SK-N-SH (cell line): Measurements from ENCODE around the gene GALNT16. TPM values are rescaled to one million over a fixed set of nuclear protein-coding genes. Genes with fewer than 3 reads are reported as not detected.

Experiments used
- CTCF ChIA-PET: fragments of 300-600, 350-600 bp; formaldehyde crosslinking; extraction: SDS; loops from one replicate; lab custom pipeline; 2021; lab: Yijun Ruan, JAX
- POLR2A ChIA-PET: fragments of 350-600 bp; sonication (Branson Sonifier 250); formaldehyde crosslinking; extraction: SDS; loops from one replicate; lab custom pipeline; 2020; ENCODE audit warnings: antibody characterized with exemption, inconsistent platforms; lab: Yijun Ruan, JAX
- DNase-seq: peaks from one replicate; pipeline ENCODE4 v3.0.0; 2012
- H2AFZ ChIP-seq: fragments of 200-600 bp; sonication (generic); 2 replicates; pipeline ENCODE4 v1.8.1; 2016; ENCODE audit warnings: antibody characterized with exemption, mild to moderate bottlenecking, low read depth
- H3F3A ChIP-seq: fragments of 200-600 bp; sonication (generic); replicated peaks from 2 replicates; pipeline ENCODE3; 2016; ENCODE audit warnings: antibody characterized with exemption, mild to moderate bottlenecking; ENCODE audit not compliant: insufficient read depth
- H3K27ac ChIP-seq, 2 experiments: fragments of 200-500 bp in 1 of 2; fragments of 200-600 bp in 1 of 2; sonication (Bioruptor generic) in 1 of 2; sonication (generic), shearing (Covaris generic) in 1 of 2; 2 replicates each; pipeline versions ENCODE4 v1.5.1 to v1.6.1; 2014 to 2016; ENCODE audit warnings: low read depth in 2 of 2, inconsistent platforms in 1 of 2, low read length in 1 of 2, mild to moderate bottlenecking in 1 of 2, mixed read lengths in 1 of 2
- H3K27me3 ChIP-seq: fragments of 200-600 bp; sonication (generic), shearing (Covaris generic); 2 replicates; pipeline ENCODE4 v1.6.1; 2016; ENCODE audit warnings: mixed run types; ENCODE audit not compliant: insufficient read depth
- H3K36me3 ChIP-seq, 2 experiments: fragments of 200-500 bp in 1 of 2; fragments of 200-600 bp in 1 of 2; sonication (Bioruptor generic) in 1 of 2; sonication (generic) in 1 of 2; replicated peaks in 1 of 2; 2 replicates each; pipeline versions ENCODE3 to v1.5.1; 2014 to 2016; ENCODE audit warnings: low read length in 1 of 2, mild to moderate bottlenecking in 1 of 2; ENCODE audit not compliant: insufficient read depth in 2 of 2, control insufficient read depth in 1 of 2
- H3K4me1 ChIP-seq, 2 experiments: fragments of 200-500 bp in 1 of 2; fragments of 200-600 bp in 1 of 2; sonication (Bioruptor generic) in 1 of 2; sonication (generic), shearing (Covaris generic) in 1 of 2; 2 replicates each; pipeline versions ENCODE4 v1.5.1 to v1.6.1; 2014 to 2016; ENCODE audit warnings: low read depth in 1 of 2, low read length in 1 of 2, mixed run types in 1 of 2; ENCODE audit not compliant: insufficient read depth in 2 of 2, control insufficient read depth in 1 of 2
- H3K4me2 ChIP-seq: fragments of 200-600 bp; sonication (generic), shearing (Covaris generic); 2 replicates; pipeline ENCODE4 v1.6.1; 2017; ENCODE audit warnings: mixed run types
- H3K4me3 ChIP-seq, 2 experiments: fragments of 200-500 bp in 1 of 2; fragments of 200-600 bp in 1 of 2; sonication (Bioruptor generic) in 1 of 2; sonication (generic), shearing (Covaris generic) in 1 of 2; 2 replicates each; pipeline versions ENCODE4 v1.5.1 to v1.8.1; 2014 to 2016; ENCODE audit warnings: low read depth in 2 of 2, inconsistent platforms in 1 of 2, low read length in 1 of 2, mild to moderate bottlenecking in 1 of 2, mixed read lengths in 1 of 2, moderate library complexity in 1 of 2
- H3K79me2 ChIP-seq: fragments of 200-600 bp; sonication (generic); 2 replicates; pipeline ENCODE4 v1.8.1; 2017; ENCODE audit warnings: mild to moderate bottlenecking; ENCODE audit not compliant: insufficient read depth
- H3K9ac ChIP-seq: fragments of 200-600 bp; sonication (generic); 2 replicates; pipeline ENCODE4 v1.6.1; 2017; ENCODE audit warnings: mixed run types
- H3K9me2 ChIP-seq: fragments of 200-600 bp; sonication (generic); 2 replicates; pipeline ENCODE4 v1.6.1; 2017; ENCODE audit warnings: mixed run types
- H3K9me3 ChIP-seq: fragments of 200-600 bp; sonication (generic); 2 replicates; pipeline ENCODE4 v1.6.1; 2017; ENCODE audit warnings: mixed run types, mild to moderate bottlenecking, moderate library complexity
- H4K20me1 ChIP-seq: fragments of 200-600 bp; sonication (generic); 2 replicates; pipeline ENCODE4 v1.6.1; 2017; ENCODE audit warnings: mild to moderate bottlenecking, mixed run types; ENCODE audit not compliant: insufficient read depth
- CHD2 ChIP-seq: fragments of 150-350 bp; IDR thresholded peaks from 2 replicates; pipeline ENCODE4 v1.6.1; 2018; ENCODE audit warnings: low read length; ENCODE audit not compliant: partially characterized antibody
- ELF1 ChIP-seq: IDR thresholded peaks from 2 replicates; pipeline ENCODE4 v1.4.0; 2012
- EP300 ChIP-seq, 2 experiments: IDR thresholded peaks; 2 replicates each; pipeline versions ENCODE4 v1.4.0 to v1.6.1; 2012; ENCODE audit warnings: borderline replicate concordance in 1 of 2, low read depth in 1 of 2, low read length in 1 of 2
- EZH2phosphoT487 ChIP-seq: fragments of 200-600 bp; sonication (generic); IDR thresholded peaks from 2 replicates; pipeline ENCODE4 v1.6.1; 2017; ENCODE audit warnings: low read depth, mixed run types, mild to moderate bottlenecking, antibody characterized with exemption, moderate library complexity, borderline replicate concordance
- FOXJ3 ChIP-seq: sonication (generic); formaldehyde crosslinking; IDR thresholded peaks from 2 replicates; pipeline ENCODE4 v1.5.1; 2020; ENCODE audit warnings: mild to moderate bottlenecking, missing genetic modification reagents
- GABPA ChIP-seq: IDR thresholded peaks from 2 replicates; pipeline ENCODE4 v1.4.0; 2012; ENCODE audit warnings: low read depth, mild to moderate bottlenecking
- GATA2 ChIP-seq: sonication (generic); formaldehyde crosslinking; IDR thresholded peaks from 2 replicates; pipeline ENCODE4 v1.5.0; 2020; ENCODE audit warnings: mild to moderate bottlenecking, missing genetic modification reagents
- JUND ChIP-seq: IDR thresholded peaks from 2 replicates; pipeline ENCODE4 v1.4.0; 2012
- MXI1 ChIP-seq: IDR thresholded peaks from 2 replicates; pipeline ENCODE4 v1.6.1; 2012; ENCODE audit warnings: mild to moderate bottlenecking, low read depth, low read length, improper control_type of control experiment
- NFIC ChIP-seq: IDR thresholded peaks from 2 replicates; pipeline ENCODE4 v1.4.0; 2012; ENCODE audit warnings: borderline replicate concordance
- POLR2AphosphoS5 ChIP-seq: IDR thresholded peaks from 2 replicates; pipeline ENCODE4 v1.6.1; 2012; ENCODE audit warnings: low read depth, low read length
- RCOR1 ChIP-seq: fragments of 150-350 bp; IDR thresholded peaks from 2 replicates; pipeline ENCODE4 v1.6.1; 2017; ENCODE audit warnings: antibody characterized with exemption, low read length
- RXRA ChIP-seq: IDR thresholded peaks from 2 replicates; pipeline ENCODE4 v1.4.0; 2012; ENCODE audit warnings: low read depth, mild to moderate bottlenecking, borderline replicate concordance
- SMC3 ChIP-seq: IDR thresholded peaks from 2 replicates; pipeline ENCODE4 v1.6.1; 2012; ENCODE audit warnings: low read depth, low read length, improper control_type of control experiment
- WGBS: methylation state at CpG from one replicate; pipeline ENCODE4 v1.1.6; 2017; ENCODE audit warnings: low lambda C conversion rate; 5-methylcytosine and 5-hydroxymethylcytosine counted together
- polyA plus RNA-seq, 3 experiments: library from polyadenylated mRNA; depleted of rRNA; stranded (reverse); fragments of >200 nt; gene quantifications; 2 replicates each; pipeline ENCODE4 v1.2.3, GENCODE V29; 2012
- TF ChIP-seq, protein P1 (sequence below): IDR thresholded peaks from 2 replicates; pipeline ENCODE4 v1.4.0; 2012; ENCODE audit warnings: low read depth
- TF ChIP-seq, protein P2 (sequence below): IDR thresholded peaks from 2 replicates; pipeline ENCODE4 v1.6.1; 2012; ENCODE audit warnings: mild to moderate bottlenecking, low read depth, low read length, moderate library complexity
- TF ChIP-seq, protein P3 (sequence below): IDR thresholded peaks from 2 replicates; pipeline ENCODE4; 2012
- TF ChIP-seq, protein P4 (sequence below): IDR thresholded peaks from 2 replicates; pipeline ENCODE4 v1.4.0; 2012; ENCODE audit warnings: low read depth, borderline replicate concordance

The GALNT16 gene
- polyA plus RNA-seq, 1 of the 3 experiments (the other 2 are of a cell fraction): 17.0 TPM

DNA sequence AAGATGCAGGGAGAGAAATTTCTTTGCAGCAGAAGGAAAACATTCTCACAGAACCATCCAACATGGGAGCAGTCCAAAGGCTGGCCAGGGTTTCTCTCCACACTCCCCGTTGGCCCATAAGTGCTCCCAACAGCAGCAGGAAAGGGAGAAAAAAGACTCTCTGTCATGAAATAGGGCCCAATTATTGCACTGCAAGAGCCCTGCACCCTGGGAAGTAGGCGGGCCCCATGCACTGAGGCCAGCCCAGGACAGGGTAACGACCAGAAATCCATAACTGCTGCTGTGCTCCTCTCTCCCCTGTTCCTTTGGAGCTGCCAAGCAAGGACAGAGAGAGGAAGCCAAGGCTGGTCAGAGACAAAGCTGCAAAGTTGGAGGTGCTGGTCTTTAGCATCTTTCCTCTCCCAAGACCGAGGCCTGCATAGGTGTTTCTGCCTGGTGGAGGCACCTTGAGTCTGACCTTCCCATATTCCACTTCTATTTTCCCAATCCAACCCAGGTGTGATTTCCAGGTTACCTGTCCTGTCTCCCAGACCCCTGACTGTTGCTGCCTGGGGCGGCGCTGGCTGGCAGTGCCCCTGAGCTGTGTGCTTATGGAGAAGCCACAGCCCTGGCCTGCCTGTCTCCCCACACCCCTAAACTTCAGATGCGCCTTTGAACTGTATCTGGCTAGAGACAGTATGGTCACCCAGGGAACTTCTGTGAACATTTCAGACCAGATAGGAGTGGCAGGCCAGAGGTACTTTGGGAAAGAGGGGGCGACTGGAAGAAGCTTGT lies 6.8 kb downstream of the GALNT16 start:
- Histone ChIP-seq H3F3A (peaks cover 24% of the 10 kb centered on the region), H3K36me3 (no peaks in the 10 kb centered on the region), H4K20me1 (0 out of 2 replicates have a peak, but pooled peaks cover 4% of the 10 kb centered on the region), H3K27me3 (no peaks in the 10 kb centered on the region), H3K27ac (no peak overlapping the region), H3K9me3 (no peaks in the 10 kb centered on the region), H3K9ac (no peak overlapping the region), H2AFZ (no peak overlapping the region), H3K9me2 (no peaks in the 10 kb centered on the region), H3K4me2 (no peak overlapping the region), H3K4me1 (peaks cover 13 to 14% of the 10 kb centered on the region in 2 experiments; a peak in 2 of 4 replicates), H3K4me3 (no peak overlapping the region), H3K79me2 (no peaks in the 10 kb centered on the region)
- DNase-seq: no peak
- TF ChIP-seq SMC3 (no peak), RXRA (no peak), GATA2 (no peak), EZH2phosphoT487 (no peak), NFIC (no peak)
- TF ChIP-seq, protein P1, sequence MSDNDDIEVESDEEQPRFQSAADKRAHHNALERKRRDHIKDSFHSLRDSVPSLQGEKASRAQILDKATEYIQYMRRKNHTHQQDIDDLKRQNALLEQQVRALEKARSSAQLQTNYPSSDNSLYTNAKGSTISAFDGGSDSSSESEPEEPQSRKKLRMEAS: no peak
- 91% methylated on average over 8 of the region's 8 CpGs for WGBS
- ChIA-PET CTCF (interaction anchor here (1.0 kb wide), 1 partner anchor 341 kb away, joined by 3 read pairs; no protein-coding TSS in a partner anchor), POLR2A (interaction anchor here (0.6 kb wide), 1 partner anchor 136 kb away, joined by 3 read pairs; no protein-coding TSS in a partner anchor)

DNA sequence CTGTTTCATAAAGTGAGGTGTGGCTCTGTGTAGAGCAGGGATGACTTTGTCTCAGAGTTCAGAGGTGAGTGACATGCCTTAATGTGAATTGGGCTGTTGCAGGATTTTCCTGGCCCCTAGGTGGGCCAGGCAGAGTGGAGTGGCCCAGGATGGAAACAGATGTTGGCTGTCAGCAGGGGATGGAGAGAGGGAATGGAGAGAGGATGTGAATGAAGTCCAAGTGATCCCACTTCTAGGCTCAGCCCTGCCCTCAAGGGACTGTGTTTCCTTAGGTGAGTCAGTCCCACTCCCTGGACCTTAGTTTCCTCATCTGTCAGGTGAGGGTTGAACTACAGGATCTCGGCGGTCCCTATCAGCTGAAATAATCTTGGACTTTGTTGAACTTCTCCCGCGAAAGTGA lies 7.5 kb downstream of the GALNT16 start:
- POLR2A ChIA-PET: no interaction called here
- Histone ChIP-seq H3K9ac (no peak overlapping the region), H3K4me3 (no peak overlapping the region), H3K4me2 (no peak overlapping the region), H3K27ac (no peak overlapping the region), H2AFZ (no peak overlapping the region), H3K9me2 (no peaks in the 10 kb centered on the region), H3K4me1 (peaks cover 11 to 13% of the 10 kb centered on the region in 2 experiments; a peak in 2 of 4 replicates), H3K9me3 (no peaks in the 10 kb centered on the region), H3K27me3 (no peaks in the 10 kb centered on the region), H3F3A (peaks cover 21% of the 10 kb centered on the region), H3K36me3 (no peaks in the 10 kb centered on the region), H4K20me1 (0 out of 2 replicates have a peak, but pooled peaks cover 4% of the 10 kb centered on the region), H3K79me2 (no peaks in the 10 kb centered on the region)
- 96% methylated on average over 4 of the region's 4 CpGs for WGBS
- CTCF ChIA-PET: interaction anchor here (1.0 to 1.1 kb wide), 2 partner anchors 192 to 340 kb away, joined by 3 read pairs; no protein-coding TSS in a partner anchor
- TF ChIP-seq JUND (no peak), EP300 (IDR thresholded peaks at IDR 0.05; ENCODE audit: borderline replicate concordance in 1 of 2, low read depth in 1 of 2, low read length in 1 of 2) (no peak), SMC3 (no peak), FOXJ3 (CRISPR knock-in tag) (no peak), POLR2AphosphoS5 (no peak), CHD2 (no peak), MXI1 (no peak), ELF1 (no peak), EZH2phosphoT487 (no peak), NFIC (no peak), GABPA (no peak), RCOR1 (no peak)
- TF ChIP-seq, protein P2, sequence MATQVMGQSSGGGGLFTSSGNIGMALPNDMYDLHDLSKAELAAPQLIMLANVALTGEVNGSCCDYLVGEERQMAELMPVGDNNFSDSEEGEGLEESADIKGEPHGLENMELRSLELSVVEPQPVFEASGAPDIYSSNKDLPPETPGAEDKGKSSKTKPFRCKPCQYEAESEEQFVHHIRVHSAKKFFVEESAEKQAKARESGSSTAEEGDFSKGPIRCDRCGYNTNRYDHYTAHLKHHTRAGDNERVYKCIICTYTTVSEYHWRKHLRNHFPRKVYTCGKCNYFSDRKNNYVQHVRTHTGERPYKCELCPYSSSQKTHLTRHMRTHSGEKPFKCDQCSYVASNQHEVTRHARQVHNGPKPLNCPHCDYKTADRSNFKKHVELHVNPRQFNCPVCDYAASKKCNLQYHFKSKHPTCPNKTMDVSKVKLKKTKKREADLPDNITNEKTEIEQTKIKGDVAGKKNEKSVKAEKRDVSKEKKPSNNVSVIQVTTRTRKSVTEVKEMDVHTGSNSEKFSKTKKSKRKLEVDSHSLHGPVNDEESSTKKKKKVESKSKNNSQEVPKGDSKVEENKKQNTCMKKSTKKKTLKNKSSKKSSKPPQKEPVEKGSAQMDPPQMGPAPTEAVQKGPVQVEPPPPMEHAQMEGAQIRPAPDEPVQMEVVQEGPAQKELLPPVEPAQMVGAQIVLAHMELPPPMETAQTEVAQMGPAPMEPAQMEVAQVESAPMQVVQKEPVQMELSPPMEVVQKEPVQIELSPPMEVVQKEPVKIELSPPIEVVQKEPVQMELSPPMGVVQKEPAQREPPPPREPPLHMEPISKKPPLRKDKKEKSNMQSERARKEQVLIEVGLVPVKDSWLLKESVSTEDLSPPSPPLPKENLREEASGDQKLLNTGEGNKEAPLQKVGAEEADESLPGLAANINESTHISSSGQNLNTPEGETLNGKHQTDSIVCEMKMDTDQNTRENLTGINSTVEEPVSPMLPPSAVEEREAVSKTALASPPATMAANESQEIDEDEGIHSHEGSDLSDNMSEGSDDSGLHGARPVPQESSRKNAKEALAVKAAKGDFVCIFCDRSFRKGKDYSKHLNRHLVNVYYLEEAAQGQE: no peak
- TF ChIP-seq, protein P3, sequence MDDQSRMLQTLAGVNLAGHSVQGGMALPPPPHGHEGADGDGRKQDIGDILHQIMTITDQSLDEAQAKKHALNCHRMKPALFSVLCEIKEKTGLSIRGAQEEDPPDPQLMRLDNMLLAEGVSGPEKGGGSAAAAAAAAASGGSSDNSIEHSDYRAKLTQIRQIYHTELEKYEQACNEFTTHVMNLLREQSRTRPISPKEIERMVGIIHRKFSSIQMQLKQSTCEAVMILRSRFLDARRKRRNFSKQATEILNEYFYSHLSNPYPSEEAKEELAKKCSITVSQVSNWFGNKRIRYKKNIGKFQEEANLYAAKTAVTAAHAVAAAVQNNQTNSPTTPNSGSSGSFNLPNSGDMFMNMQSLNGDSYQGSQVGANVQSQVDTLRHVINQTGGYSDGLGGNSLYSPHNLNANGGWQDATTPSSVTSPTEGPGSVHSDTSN: no peak
- TF ChIP-seq, protein P4, sequence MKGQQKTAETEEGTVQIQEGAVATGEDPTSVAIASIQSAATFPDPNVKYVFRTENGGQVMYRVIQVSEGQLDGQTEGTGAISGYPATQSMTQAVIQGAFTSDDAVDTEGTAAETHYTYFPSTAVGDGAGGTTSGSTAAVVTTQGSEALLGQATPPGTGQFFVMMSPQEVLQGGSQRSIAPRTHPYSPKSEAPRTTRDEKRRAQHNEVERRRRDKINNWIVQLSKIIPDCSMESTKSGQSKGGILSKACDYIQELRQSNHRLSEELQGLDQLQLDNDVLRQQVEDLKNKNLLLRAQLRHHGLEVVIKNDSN: no peak
- TF ChIP-seq, protein P1: no peak
- DNase-seq: no peak
